HG02852 (cell line): ENCODE results near the gene B3GALNT1.

Experiments used
- ATAC-seq: cut with Tn5 transposase; IDR thresholded peaks from one replicate; pipeline ENCODE4 v1.9.1; 2021; ENCODE audit warnings: mild to moderate bottlenecking, moderate library complexity; ENCODE audit not compliant: unreplicated experiment

The B3GALNT1 gene

DNA sequence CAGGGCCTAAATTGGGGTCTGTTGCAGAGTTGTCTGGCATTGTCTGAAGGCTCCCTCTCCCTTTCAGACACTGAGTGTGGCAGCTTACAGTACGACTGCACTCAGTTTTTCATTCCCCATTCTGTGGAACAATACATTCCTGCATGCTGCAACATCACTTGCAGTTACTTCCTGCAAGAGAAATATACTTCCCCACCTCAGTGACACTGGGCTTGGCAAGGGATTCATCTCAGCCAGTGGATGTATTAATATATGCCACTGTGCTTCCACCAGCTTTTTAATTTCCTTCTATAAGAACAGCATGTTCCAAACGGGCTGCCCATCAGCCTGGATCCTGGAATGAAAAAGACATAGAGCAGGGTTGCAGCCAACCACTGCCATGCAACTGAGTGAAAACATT is 23.1 kb downstream of the B3GALNT1 start:
- peak; percentile 32 for ATAC-seq

GRCh38 chr3:161081633-161082032 is 23.5 kb downstream of the B3GALNT1 start:
- peak; percentile 96 for ATAC-seq

DNA sequence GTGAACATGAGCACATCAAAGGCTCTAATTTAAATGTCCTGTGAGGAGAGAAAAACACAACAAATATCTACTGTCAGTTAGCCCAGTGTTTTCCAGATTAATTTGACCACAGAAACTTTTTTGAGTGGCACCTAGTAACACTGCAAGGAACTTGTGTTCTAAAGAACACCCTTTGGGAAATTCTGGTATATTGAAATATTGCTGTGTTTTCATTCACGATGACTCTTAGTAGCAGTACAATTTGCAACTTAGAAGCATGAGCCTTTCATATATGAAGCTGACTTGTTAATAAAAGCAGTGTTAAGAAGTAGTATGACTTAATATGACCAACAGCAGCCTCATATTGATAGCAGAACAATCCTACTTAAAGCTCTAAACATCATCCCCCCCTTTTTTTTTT is 32.0 kb downstream of the B3GALNT1 start:
- ATAC-seq = no peak

DNA sequence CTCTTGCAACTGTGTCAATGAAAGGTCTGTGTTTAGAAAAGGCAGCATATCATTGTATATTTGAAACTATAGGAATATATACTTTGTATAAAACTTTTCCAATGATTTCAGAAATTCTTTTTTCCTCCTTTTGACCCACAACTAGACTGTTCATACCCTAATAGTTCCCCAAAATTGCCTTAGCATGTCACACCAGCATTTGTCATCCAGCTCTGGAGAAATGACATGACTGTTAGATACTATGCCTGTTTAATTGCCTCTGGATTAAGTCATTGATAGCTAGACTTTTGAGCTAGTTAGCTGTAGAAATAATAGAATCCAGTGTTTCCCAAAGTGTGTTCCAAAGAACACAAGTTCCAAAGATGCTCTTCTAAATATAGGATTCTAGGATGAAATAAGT is 32.4 kb downstream of the B3GALNT1 start:
- no peak for ATAC-seq

- ATAC-seq = no peak
Observed at GRCh38 chr3:161072211-161072621, 32.9 kb downstream of the B3GALNT1 start.

DNA sequence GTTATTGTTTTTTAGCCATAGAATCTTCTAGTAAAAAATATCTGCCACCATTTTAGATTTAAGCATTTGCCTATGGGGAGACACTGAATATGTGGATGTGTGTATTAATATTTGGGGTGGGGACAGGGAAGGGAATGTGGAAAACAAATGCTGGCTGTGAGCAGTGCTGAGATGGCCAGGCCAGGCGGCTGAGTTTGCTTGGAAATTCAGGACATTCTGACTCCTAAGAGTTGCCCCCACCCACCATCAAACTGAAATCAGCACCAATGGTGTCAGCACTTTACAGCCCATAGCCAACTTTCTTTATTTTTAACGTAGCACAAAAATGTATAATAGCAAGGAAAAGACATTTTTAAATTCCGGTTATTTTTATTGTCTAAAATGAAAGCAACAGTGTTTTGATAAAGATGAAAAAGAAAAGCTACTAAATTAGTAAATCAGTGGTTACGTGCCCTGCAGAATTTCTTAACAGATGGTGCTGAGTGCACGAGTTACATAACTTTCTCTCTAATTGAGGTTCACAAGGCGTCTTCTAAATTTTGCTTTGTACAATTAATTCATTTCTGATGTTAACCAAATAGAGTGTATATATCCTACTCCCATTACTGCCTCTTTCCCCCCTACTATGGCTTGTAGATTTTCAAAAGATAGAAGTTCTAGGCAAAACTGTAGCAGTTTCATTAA is 34.0 kb downstream of the B3GALNT1 start:
- no peak for ATAC-seq

GRCh38 chr3:161070252-161070930 is 34.8 kb downstream of the B3GALNT1 start:
- ATAC-seq = no peak

DNA sequence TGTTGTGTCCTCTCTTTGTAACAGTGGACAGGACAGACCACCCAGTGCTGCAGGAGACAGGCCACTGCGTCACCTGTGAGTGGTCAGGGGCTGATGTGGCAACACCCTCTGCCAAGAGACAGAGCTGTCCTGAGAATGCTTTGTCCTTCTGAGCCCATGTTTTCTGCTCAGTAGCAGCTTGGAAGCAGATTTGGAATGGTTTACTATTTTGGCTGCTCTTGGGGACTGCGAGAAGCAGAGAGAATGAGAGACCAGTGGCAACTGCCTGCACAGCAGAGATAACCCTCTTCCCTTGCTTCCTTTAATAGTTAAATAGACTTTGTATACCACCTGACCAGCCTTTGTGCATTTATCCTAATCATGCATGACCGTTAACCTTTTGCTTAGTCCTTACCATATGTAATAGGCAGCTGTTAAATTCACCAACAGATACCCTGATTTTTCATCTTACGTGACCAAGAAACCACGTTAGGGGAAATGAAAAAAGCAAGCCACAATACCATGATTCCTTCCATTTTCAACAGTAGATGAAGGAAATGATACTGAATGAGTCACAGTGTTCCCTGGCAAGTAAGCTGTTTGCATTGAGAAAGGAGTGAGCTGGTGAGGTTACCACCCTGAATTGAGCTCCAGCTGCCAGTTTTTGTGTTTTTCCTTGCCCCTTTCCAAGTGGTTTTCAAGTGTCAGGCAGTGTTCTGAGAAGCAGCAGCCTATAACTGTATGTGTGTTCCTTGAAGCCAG is 35.5 kb downstream of the B3GALNT1 start:
- ATAC-seq = peak; percentile 96

- ATAC-seq = no peak
Observed at GRCh38 chr3:161067335-161067734, 37.8 kb downstream of the B3GALNT1 start.

GRCh38 chr3:161066930-161067329 is 38.2 kb downstream of the B3GALNT1 start:
- no peak for ATAC-seq

DNA sequence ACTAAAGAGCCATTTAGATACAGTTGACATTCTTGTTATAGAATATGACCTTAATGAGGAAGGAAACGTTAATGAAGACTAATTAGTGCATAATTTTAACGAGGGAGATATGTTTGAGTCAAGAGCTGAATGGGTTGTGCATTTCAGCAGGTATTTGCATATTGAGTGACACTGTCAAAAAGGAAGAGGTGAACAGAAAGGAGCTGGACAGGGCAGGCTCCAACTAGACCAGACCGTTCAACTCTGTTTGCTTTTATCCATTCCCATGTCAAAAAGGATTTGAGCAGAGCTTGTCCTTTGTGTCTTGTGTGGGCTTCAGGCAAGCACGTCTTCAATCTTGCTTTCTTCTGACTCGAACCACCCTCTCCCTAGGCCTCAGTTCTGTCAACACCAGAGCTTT is 40.7 kb downstream of the B3GALNT1 start:
- no peak for ATAC-seq

- no peak for ATAC-seq
Observed at GRCh38 chr3:161054860-161055604, 50.1 kb downstream of the B3GALNT1 start.

- no peak for ATAC-seq
Observed at GRCh38 chr3:161051856-161052255, 53.3 kb downstream of the B3GALNT1 start.

DNA sequence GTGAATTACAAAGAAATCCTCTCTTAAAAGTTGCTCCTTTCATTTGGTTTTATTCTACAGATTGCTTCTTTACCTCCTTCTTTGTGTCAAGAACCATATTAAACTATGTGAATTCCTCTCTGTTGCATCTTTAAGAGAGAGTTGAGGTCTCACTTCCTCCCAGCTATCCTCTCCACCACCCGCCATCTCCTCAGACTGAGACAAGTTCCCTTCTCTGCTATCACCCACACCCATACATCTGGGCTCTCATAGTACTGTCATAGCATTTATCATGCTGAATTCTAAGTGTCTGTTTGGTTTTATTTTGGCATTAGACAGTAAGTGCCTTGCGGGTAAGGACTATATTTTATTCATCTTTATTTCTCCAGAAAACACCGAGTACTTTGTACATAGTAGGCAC is 54.2 kb downstream of the B3GALNT1 start:
- peak; percentile 68 for ATAC-seq

DNA sequence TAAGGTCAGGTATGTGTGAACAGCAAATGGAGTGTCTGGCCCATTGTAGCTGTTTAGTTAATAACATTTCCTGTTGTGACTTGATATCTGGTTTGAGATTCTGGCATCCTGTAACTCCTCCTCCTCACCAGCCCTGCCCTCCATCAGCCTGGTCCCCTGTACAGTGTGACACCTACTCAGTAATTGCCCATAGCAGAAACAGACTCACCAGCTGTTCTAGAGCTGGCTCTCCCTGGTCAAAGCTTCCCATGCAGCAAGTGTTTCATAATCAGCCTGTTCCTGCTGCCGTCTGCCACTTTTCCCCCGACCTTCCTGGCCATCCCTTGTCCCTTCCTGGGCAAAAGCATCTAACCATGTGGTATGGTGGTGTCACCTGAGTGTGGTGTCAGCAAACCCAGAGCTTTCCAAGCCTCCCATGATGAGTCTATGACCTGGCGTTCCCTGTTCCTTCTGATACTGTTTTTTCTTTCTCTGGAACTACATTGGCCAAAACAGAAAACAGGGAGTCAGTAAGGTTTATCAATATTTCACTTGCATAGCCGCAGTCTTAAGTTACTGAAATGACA is 55.4 kb downstream of the B3GALNT1 start:
- ATAC-seq = no peak

GRCh38 chr3:161043336-161044035 is 61.7 kb downstream of the B3GALNT1 start:
- peak; percentile 79 for ATAC-seq

DNA sequence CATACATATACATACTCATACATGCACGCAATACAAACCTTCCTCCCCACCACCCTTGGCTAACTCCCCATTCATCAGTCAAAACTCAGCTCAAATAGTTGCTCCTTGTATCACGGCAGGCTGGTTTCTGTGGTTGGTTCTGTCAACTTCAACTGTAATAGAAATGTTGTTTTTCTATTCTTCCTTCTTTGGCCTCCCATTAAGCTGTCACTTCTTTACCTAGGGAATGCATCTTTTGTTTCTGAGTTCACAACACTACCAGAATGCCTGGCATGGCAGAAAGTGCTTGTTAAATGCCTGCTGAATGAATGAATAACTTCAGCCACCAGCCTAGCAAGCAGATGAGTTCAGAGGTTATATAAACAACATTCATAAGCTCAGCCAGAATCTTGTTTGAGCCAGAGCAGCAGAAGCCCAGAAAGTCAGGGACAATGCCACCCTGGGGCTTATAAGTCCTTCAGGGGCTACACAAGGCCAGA is 63.1 kb downstream of the B3GALNT1 start:
- peak; percentile 84 for ATAC-seq

DNA sequence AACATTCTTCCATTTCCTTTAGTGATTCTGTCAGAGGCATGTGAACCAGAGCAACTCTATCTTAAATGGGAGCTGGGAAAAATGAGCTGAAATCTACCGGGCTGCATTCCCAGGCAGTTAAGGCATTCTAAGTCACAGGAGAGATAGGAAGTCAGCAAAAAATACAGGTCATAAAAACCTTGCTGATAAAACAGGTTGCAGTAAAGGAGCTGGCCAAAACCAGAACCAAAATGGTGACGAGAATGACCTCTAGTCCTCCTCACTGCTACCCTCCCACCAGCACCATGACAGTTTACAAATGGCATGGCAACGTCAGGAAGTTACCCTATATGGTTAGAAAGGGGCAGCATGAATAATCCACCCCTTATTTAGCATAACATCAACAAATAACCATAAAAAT is 66.4 kb downstream of the B3GALNT1 start:
- ATAC-seq = no peak

- no peak for ATAC-seq
Observed at GRCh38 chr3:161035711-161036110, 69.4 kb downstream of the B3GALNT1 start.

DNA sequence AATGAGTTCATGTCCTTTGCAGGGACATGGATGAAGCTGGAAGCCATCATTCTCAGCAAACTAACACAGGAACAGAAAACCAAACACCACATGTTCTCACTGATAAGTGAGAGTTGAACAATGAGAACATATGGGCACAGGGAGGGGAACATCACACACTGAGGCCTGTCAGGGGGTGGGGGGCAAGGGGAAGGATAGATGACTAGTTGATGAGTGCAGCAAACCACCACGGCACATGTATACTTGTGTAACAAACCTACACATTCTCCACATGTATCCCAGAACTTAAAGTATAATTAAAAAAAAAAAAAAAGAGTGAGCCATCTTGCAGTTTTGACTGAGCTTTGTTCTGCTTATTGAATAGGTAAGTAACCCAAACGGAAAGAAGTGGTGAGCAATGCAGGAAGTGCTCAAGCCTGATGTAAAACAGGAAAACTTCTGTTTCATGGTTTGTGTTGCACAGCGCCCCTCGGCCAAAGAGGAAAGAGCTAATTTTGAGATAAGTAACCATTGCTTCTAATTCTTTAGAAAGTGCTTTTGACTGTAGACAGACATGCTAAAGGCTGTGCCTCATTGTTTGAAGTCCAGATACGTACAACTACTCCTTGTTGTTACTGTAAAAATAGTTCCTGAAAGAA is 70.1 kb downstream of the B3GALNT1 start:
- peak; percentile 90 for ATAC-seq
